T-helper 2 cell treated with Interferon-gamma antibody and Interleukin-4, amounts not matched to agents 5 μg/mL and 100 μg/mL, for 36 hours (primary cell): Measurements from ENCODE around the gene SPTLC3.

Source experiments
- DNase-seq: peaks from one replicate; pipeline ENCODE4 v3.0.0; 2021; ENCODE audit warnings: low spot score
- H3K27ac Mint-ChIP-seq: one replicate; pipeline ENCODE4 v1.8.0; 2021; ENCODE audit warnings: mild to moderate bottlenecking, mixed read lengths
- H3K27me3 Mint-ChIP-seq: one replicate; pipeline ENCODE4 v1.8.0; 2021; ENCODE audit warnings: low read depth, mixed read lengths
- H3K36me3 Mint-ChIP-seq: one replicate; pipeline ENCODE4 v1.8.0; 2021; ENCODE audit warnings: low read depth, mixed read lengths
- H3K4me1 Mint-ChIP-seq: one replicate; pipeline ENCODE4 v1.8.0; 2021; ENCODE audit warnings: low read depth, mixed read lengths
- H3K4me3 Mint-ChIP-seq: one replicate; pipeline ENCODE4 v1.8.0; 2022; ENCODE audit warnings: mild to moderate bottlenecking, moderate library complexity, mixed read lengths
- H3K9me3 Mint-ChIP-seq: one replicate; pipeline ENCODE4 v1.8.0; 2021; ENCODE audit warnings: mixed read lengths

Gene SPTLC3

GRCh38 chr20:13008761-13009681, at the start of gene SPTLC3:
Gene SPTLC3, plus strand, starts transcription at chr20:13008972. Its CDS starts 296 bp downstream, at chr20:13009268.
- peaks cover 13% of the 10 kb centered on the region for H3K27me3 Mint-ChIP-seq
- H3K9me3 Mint-ChIP-seq = no peaks in the 10 kb centered on the region
- H3K27ac Mint-ChIP-seq = peak within 1 kb of the TSS; percentile 49
- peak within 1 kb of the TSS; percentile 78 for H3K4me3 Mint-ChIP-seq
- H3K4me1 Mint-ChIP-seq = peaks cover 18% of the 10 kb centered on the region
- DNase-seq = peak; percentile 6
- H3K36me3 Mint-ChIP-seq = no peaks in the 10 kb centered on the region

- Mint-ChIP-seq H3K9me3 (no peaks in the 10 kb centered on the region), H3K27ac (no peak overlapping the region), H3K4me3 (no peak overlapping the region), H3K27me3 (peaks cover 8% of the 10 kb centered on the region), H3K4me1 (no peaks in the 10 kb centered on the region), H3K36me3 (no peaks in the 10 kb centered on the region)
- DNase-seq = no peak
These were observed 47.0 kb upstream of the SPTLC3 start for GRCh38 chr20:12961725-12962124.

DNA sequence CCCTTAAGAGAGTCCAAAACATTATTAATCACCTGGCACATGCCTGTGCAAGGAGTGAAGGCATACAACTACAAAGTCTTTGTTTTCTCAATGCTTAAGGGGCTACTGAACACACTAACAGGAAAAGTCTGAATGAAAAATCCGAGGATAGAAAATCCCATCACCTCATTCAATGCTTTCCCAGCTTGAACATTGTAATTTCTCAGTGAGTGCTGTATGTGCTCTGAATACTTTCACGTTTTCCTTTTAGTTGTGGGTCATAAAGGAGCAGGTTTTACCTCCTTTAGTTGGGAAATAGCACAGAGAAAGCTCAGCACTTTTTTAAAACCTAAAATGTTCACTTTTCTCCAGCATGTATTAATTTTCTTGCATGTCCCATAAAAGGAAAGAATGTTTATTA, 45.9 kb upstream of the SPTLC3 start:
- no peak for DNase-seq
- no peak overlapping the region for H3K4me3 Mint-ChIP-seq
- H3K4me1 Mint-ChIP-seq = no peaks in the 10 kb centered on the region
- no peaks in the 10 kb centered on the region for H3K36me3 Mint-ChIP-seq
- H3K9me3 Mint-ChIP-seq = no peaks in the 10 kb centered on the region
- H3K27me3 Mint-ChIP-seq = peaks cover 10% of the 10 kb centered on the region
- H3K27ac Mint-ChIP-seq = no peak overlapping the region

DNA sequence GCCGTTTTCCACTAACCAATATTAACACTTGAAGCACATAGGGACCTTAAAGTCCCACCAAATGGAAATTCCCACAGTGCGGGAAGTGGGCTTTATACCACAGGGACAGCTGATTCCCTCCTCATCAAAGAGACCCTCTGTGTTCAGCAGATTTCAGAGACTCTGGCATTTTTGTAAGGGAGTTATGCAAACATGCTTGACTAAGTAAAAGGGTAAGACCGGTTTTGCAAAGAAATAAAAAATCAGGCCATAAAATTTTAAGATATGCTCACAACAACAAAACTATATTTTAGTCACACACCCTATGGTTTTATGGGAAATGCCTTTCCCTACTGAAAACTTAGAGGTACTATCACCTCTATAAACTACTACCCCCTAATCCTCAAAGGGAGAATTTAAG, 45.4 kb upstream of the SPTLC3 start:
- no peak for DNase-seq
- H3K27me3 Mint-ChIP-seq = peaks cover 10% of the 10 kb centered on the region
- H3K9me3 Mint-ChIP-seq = no peaks in the 10 kb centered on the region
- no peaks in the 10 kb centered on the region for H3K4me1 Mint-ChIP-seq
- no peak overlapping the region for H3K27ac Mint-ChIP-seq
- no peak overlapping the region for H3K4me3 Mint-ChIP-seq
- H3K36me3 Mint-ChIP-seq = no peaks in the 10 kb centered on the region

GRCh38 chr20:12965212-12965869, 43.4 kb upstream of the SPTLC3 start:
- no peak for DNase-seq
- Mint-ChIP-seq H3K27me3 (peaks cover 10% of the 10 kb centered on the region), H3K9me3 (no peaks in the 10 kb centered on the region), H3K4me3 (no peak overlapping the region), H3K36me3 (no peaks in the 10 kb centered on the region), H3K4me1 (no peaks in the 10 kb centered on the region), H3K27ac (no peak overlapping the region)

DNA sequence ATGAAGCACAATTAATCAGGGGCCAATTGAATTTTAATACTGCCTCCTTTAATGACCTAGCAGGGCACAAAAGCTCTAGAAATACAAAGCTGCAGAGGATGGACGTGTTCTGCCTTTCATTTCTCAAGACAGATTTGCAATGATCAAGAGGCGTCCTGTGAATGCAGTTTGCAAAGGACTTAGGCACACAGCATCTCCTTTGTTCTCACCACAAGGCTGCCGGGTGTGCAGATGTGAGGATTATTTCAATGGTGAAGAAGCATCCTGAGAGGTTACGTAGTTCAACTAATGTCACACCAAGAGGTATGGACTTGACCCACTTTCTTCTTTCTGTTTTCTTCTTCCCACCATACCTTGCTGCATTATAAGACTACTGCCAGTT, 42.9 kb upstream of the SPTLC3 start:
- no peaks in the 10 kb centered on the region for H3K4me1 Mint-ChIP-seq
- no peaks in the 10 kb centered on the region for H3K36me3 Mint-ChIP-seq
- H3K27me3 Mint-ChIP-seq = peaks cover 8% of the 10 kb centered on the region
- no peak overlapping the region for H3K4me3 Mint-ChIP-seq
- no peak for DNase-seq
- H3K27ac Mint-ChIP-seq = no peak overlapping the region
- no peaks in the 10 kb centered on the region for H3K9me3 Mint-ChIP-seq

GRCh38 chr20:12966468-12967085, 42.2 kb upstream of the SPTLC3 start:
- Mint-ChIP-seq H3K4me1 (no peaks in the 10 kb centered on the region), H3K36me3 (no peaks in the 10 kb centered on the region), H3K4me3 (no peak overlapping the region), H3K27me3 (peaks cover 8% of the 10 kb centered on the region), H3K27ac (no peak overlapping the region), H3K9me3 (no peaks in the 10 kb centered on the region)
- DNase-seq = no peak

DNA sequence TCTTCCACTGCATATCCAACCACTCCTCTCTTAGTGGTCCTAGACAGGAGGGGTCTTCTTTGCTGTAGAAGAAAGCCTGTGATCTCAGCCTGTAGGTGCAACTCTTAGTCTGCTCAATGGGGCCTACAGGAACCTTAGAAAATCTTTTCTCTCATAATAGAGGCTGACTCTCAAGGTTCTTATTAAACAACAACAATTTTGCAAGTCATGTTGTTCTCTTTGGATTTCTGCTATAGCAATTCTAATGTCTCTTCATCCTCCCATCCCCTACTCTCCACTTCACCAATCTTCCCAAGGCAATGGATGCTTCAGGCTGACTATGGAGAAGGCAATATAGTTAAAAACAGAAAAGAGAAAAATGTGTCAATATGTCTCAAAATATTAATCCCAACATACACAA, 40.8 kb upstream of the SPTLC3 start:
- H3K27ac Mint-ChIP-seq = no peak overlapping the region

DNA sequence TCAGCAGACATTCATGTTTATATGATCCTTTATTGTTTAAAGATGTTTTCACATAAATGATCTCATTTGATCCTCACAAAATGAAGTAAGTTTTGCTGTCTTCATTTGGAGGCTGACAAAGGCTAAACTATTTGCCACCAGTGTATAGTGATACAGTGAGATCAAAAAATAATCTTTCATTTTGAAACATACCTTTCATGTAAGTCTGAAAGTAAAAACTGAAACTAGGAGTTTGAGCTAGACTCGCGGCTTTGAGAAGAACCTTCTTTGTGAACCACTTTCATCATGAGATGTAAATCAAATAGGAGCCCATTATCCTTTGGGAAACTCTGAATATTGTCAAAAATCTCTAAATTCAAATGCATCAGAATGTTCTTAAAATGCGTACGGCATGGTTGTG, 40.3 kb upstream of the SPTLC3 start:
- H3K4me3 Mint-ChIP-seq = no peak overlapping the region
- peaks cover 2% of the 10 kb centered on the region for H3K27me3 Mint-ChIP-seq
- no peak for DNase-seq
- no peaks in the 10 kb centered on the region for H3K36me3 Mint-ChIP-seq
- H3K4me1 Mint-ChIP-seq = no peaks in the 10 kb centered on the region
- no peak overlapping the region for H3K27ac Mint-ChIP-seq
- no peaks in the 10 kb centered on the region for H3K9me3 Mint-ChIP-seq

More for the DNA sequence above, 40.8 kb upstream of the SPTLC3 start:
- DNase-seq = no peak
- H3K4me1 Mint-ChIP-seq = no peaks in the 10 kb centered on the region
- H3K36me3 Mint-ChIP-seq = no peaks in the 10 kb centered on the region
- no peak overlapping the region for H3K4me3 Mint-ChIP-seq
- H3K27me3 Mint-ChIP-seq = peaks cover 5% of the 10 kb centered on the region
- no peaks in the 10 kb centered on the region for H3K9me3 Mint-ChIP-seq

DNA sequence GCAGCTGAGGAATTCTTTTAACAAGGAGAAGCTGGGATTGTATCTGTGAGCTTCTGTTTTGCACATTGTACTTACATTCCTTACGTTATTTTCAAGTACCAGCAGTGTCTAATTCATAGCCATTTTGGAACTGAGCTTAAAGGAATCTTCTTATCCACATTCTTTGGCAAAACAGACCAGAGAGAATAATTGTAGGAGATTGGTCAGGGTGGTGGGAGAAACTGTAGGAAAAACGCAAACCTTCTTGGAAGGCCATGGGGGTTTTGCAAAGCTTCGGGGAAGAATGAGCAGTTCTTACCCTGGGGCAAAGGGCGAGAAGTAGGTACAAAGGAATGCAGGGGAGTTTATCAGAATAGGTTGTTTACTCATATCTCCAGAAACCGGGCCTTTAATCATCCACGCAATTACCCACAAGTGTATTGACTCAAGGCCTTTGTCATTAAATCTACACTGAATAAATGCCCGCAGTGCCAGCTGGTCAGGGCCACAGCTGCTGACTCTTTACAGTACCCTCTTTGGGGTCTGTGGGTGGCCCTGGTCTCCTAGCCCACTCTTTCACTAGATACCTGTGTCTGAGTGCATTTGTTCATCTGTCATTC, 39.6 kb upstream of the SPTLC3 start:
- no peak overlapping the region for H3K4me3 Mint-ChIP-seq
- H3K27ac Mint-ChIP-seq = no peak overlapping the region
- DNase-seq = no peak
- H3K4me1 Mint-ChIP-seq = no peaks in the 10 kb centered on the region
- peaks cover 2% of the 10 kb centered on the region for H3K27me3 Mint-ChIP-seq
- H3K9me3 Mint-ChIP-seq = no peaks in the 10 kb centered on the region
- no peaks in the 10 kb centered on the region for H3K36me3 Mint-ChIP-seq

GRCh38 chr20:12970372-12970821, 38.4 kb upstream of the SPTLC3 start:
- H3K9me3 Mint-ChIP-seq = no peaks in the 10 kb centered on the region
- no peaks in the 10 kb centered on the region for H3K36me3 Mint-ChIP-seq
- H3K4me3 Mint-ChIP-seq = no peak overlapping the region
- no peaks in the 10 kb centered on the region for H3K4me1 Mint-ChIP-seq
- DNase-seq = no peak
- H3K27me3 Mint-ChIP-seq = peaks cover 2% of the 10 kb centered on the region
- H3K27ac Mint-ChIP-seq = no peak overlapping the region

DNA sequence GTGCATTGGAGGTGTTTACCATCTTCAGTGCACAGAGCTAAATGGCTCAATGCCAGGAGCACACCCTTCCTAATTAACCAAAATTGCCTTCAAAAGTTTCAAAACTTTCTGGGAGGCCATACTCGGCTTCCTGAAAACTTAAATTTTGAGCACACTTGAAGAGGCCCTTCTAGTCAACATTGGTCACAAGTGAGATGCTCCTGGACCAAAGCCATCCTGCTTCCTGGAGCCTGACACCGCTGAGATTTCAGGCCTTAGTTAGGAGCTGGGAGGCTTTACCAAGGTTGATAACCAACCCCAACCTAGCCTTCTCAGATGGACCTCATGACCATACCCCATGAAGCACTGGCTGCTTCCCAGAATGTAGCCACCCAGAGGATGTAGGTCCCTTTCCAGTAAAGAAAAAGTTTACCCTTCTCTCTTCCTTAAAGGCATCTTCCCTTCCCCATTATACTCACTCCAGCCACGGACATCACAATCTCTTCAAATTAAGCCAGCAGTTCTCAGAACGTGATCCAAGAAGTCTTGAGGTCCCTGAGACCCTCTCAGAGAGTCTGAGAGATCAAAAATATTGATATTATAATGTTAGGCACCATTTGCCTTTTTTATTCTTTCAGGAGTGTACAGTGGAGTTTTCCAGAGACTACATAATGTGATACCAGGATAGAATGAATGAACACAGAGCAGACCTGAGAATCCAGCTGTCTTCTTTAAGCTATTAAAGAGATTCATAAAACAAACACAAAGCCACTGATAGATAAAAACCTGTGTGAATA, 32.8 kb upstream of the SPTLC3 start:
- Mint-ChIP-seq H3K36me3 (no peaks in the 10 kb centered on the region), H3K27ac (no peak overlapping the region), H3K9me3 (no peaks in the 10 kb centered on the region), H3K4me1 (no peaks in the 10 kb centered on the region), H3K27me3 (no peaks in the 10 kb centered on the region), H3K4me3 (no peak overlapping the region)
- DNase-seq = no peak

GRCh38 chr20:12976720-12977309, 32.0 kb upstream of the SPTLC3 start:
- Mint-ChIP-seq H3K4me1 (no peaks in the 10 kb centered on the region), H3K27me3 (no peaks in the 10 kb centered on the region), H3K36me3 (no peaks in the 10 kb centered on the region), H3K9me3 (no peaks in the 10 kb centered on the region), H3K4me3 (no peak overlapping the region), H3K27ac (no peak overlapping the region)
- DNase-seq = no peak
